GM12892 (cell line): ENCODE results near the gene SIRT6.

Experiments used
- POLR2A ChIP-seq: IDR thresholded peaks from 2 replicates; pipeline ENCODE4 v1.6.1; 2011; ENCODE audit warnings: low read depth, low read length, control low read depth
- TAF1 ChIP-seq: IDR thresholded peaks from 2 replicates; pipeline ENCODE4 v1.6.1; 2011; ENCODE audit warnings: low read depth, mild to moderate bottlenecking, control low read depth, low read length, borderline replicate concordance

DNA sequence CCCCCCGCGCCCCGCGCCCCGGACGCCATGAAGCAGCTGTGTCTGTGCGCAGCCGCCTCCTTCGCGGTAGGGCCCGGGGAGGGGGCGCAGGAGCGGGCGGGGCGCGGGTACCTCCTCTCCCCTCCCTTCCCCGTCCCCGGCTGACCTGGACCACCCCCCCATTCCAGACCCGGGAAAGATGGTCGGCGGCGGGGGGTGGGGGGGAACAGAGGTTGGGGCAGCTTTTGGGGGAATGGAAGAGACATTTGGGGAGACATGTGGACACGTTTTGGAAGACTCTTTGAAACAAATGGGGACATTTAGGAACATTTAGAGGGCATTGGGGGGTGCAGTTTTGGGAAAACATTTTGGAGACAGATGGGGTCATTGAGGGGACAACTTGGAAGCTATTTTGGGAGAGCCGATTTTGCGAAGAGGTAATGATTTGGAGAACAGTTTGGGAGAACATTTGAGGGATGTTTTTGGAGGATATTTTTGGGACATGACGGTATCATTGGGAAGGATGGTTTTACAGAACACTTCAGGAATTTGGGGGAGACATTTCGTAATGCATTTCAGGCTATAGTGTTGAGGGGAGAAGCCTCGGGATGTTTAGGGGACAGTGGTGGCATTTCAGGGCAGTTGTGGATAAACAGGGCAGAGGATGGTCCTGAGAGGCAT, 16.2 kb upstream of the SIRT6 start:
- TF ChIP-seq TAF1 (no peak), POLR2A (no peak)
